ENCODE results near the gene BNC2.

Gene BNC2

GRCh38 chr9:16816011-16816410 lies 54.5 kb downstream of the BNC2 start:
- no peak for DNase-seq (ENCODE audit: low read depth, low spot score)

GRCh38 chr9:16815079-16815478 lies 55.4 kb downstream of the BNC2 start:
- DNase-seq (ENCODE audit: low read depth, low spot score) = no peak

- DNase-seq (ENCODE audit: low read depth, low spot score) = no peak
Observed at GRCh38 chr9:16813838-16814237, 56.6 kb downstream of the BNC2 start.

GRCh38 chr9:16811987-16812685 lies 58.3 kb downstream of the BNC2 start:
- no peak for DNase-seq (ENCODE audit: low read depth, low spot score)

- peak; percentile 100 for DNase-seq (ENCODE audit: low read depth, low spot score)
Observed at GRCh38 chr9:16809912-16810610, 60.4 kb downstream of the BNC2 start.

GRCh38 chr9:16806674-16807073 lies 63.8 kb downstream of the BNC2 start:
- DNase-seq (ENCODE audit: low read depth, low spot score) = no peak

GRCh38 chr9:16803648-16804047 lies 66.8 kb downstream of the BNC2 start:
- DNase-seq (ENCODE audit: low read depth, low spot score) = no peak

GRCh38 chr9:16801871-16802466 lies 68.5 kb downstream of the BNC2 start:
- no peak for DNase-seq (ENCODE audit: low read depth, low spot score)

GRCh38 chr9:16796304-16796825 lies 74.1 kb downstream of the BNC2 start:
- no peak for DNase-seq (ENCODE audit: low read depth, low spot score)

- DNase-seq (ENCODE audit: low read depth, low spot score) = no peak
Observed at GRCh38 chr9:16794871-16795639, 75.4 kb downstream of the BNC2 start.

- DNase-seq (ENCODE audit: low read depth, low spot score) = no peak
Observed at GRCh38 chr9:16794103-16794502, 76.4 kb downstream of the BNC2 start.

- no peak for DNase-seq (ENCODE audit: low read depth, low spot score)
Observed at GRCh38 chr9:16787724-16788123, 82.7 kb downstream of the BNC2 start.

- no peak for DNase-seq (ENCODE audit: low read depth, low spot score)
Observed at GRCh38 chr9:16784002-16784401, 86.5 kb downstream of the BNC2 start.

- no peak for DNase-seq (ENCODE audit: low read depth, low spot score)
Observed at GRCh38 chr9:16782490-16782889, 88.0 kb downstream of the BNC2 start.

- no peak for DNase-seq (ENCODE audit: low read depth, low spot score)
Observed at GRCh38 chr9:16775330-16775729, 95.1 kb downstream of the BNC2 start.

- DNase-seq (ENCODE audit: low read depth, low spot score) = no peak
Observed at GRCh38 chr9:16773617-16774016, 96.9 kb downstream of the BNC2 start.

- no peak for DNase-seq (ENCODE audit: low read depth, low spot score)
Observed at GRCh38 chr9:16773116-16773515, 97.4 kb downstream of the BNC2 start.

GRCh38 chr9:16771356-16771755 lies 99.1 kb downstream of the BNC2 start:
- no peak for DNase-seq (ENCODE audit: low read depth, low spot score)

GRCh38 chr9:16769291-16769690 lies 101.2 kb downstream of the BNC2 start:
- DNase-seq (ENCODE audit: low read depth, low spot score) = no peak

GRCh38 chr9:16768816-16769215 lies 101.7 kb downstream of the BNC2 start:
- DNase-seq (ENCODE audit: low read depth, low spot score) = peak; percentile 52

GRCh38 chr9:16767366-16767765 lies 103.1 kb downstream of the BNC2 start:
- no peak for DNase-seq (ENCODE audit: low read depth, low spot score)

GRCh38 chr9:16763946-16764345 lies 106.5 kb downstream of the BNC2 start:
- no peak for DNase-seq (ENCODE audit: low read depth, low spot score)
